ENCODE data around the gene PTPRN2. TPM values are rescaled to one million over a fixed set of nuclear protein-coding genes. Genes with fewer than 3 reads are reported as not detected.

Gene PTPRN2
- total and polyA plus RNA-seq, 2 donors (not counting 3 experiments of a cell fraction or from before 2014, with no cell fraction given): 0.62 to 0.88 TPM

DNA sequence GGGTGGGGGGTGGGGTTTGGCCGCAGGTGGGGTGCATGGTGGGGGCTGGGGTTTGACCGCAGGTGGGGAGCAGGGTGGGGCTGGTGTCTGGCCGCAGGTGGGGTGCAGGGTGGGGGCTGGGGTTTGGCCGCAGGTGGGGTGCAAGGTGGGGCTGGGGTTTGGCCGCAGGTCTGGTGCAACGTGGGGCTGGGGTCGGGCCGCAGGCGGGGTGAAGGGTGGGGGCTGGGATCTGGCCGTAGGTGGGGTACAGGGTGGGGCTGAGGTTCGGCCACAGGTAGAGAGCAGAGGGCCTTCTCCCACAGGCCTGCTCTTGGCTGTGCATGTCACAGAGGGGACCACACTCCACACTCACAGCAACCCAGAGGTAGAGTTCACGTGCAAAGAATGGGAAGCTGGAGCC is 586.6 kb downstream of the PTPRN2 start:
- TF ChIP-seq, protein P1, sequence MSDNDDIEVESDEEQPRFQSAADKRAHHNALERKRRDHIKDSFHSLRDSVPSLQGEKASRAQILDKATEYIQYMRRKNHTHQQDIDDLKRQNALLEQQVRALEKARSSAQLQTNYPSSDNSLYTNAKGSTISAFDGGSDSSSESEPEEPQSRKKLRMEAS (IDR thresholded peaks at IDR 0.05; ENCODE audit: insufficient read depth, insufficient read length): no peak
- TF ChIP-seq EZH2 (IDR thresholded peaks at IDR 0.05; ENCODE audit: borderline replicate concordance, low read depth, low read length, severe bottlenecking): no peak
- no peak for TF ChIP-seq FOS (IDR thresholded peaks at IDR 0.05; ENCODE audit: borderline replicate concordance, insufficient read depth, low read length)
- TF ChIP-seq JUN (IDR thresholded peaks at IDR 0.05; ENCODE audit: borderline replicate concordance, insufficient read depth, insufficient read length, low read depth): no peak
- no peak for TF ChIP-seq POLR2AphosphoS5 (IDR thresholded peaks at IDR 0.05; ENCODE audit: insufficient read depth, low read depth, low read length)
- H4K20me1 ChIP-seq (replicated peaks; ENCODE audit: control insufficient read depth, extremely low read depth, insufficient read depth, low read length): no peaks in the 10 kb centered on the region
- CTCF ChIA-PET: no interaction called here
- no peaks in the 10 kb centered on the region for H3K4me1 ChIP-seq (ENCODE audit: control insufficient read depth, extremely low read depth, insufficient read depth, low read length)
- no peak overlapping the region for H3K27ac ChIP-seq (ENCODE audit: insufficient read depth, low read depth, low read length)
- dilution Hi-C loops (cut with MboI; ENCODE audit: extremely low pct_ligation_motif_present, low sequenced_read_pairs): no loop called here
- no peak overlapping the region for H3K4me2 ChIP-seq (ENCODE audit: insufficient read depth, low read length)
- DNase-seq (ENCODE audit: low read depth, low spot score) (no peak), FAIRE-seq (no peak)
- intact Hi-C loops (cut with micrococcal nuclease): no loop called here
- POLR2A ChIA-PET: no interaction called here
- no peak overlapping the region for H2AFZ ChIP-seq (ENCODE audit: low read depth, low read length)
- peaks cover 5% of the 10 kb centered on the region for H3K9me3 ChIP-seq (replicated peaks; ENCODE audit: control insufficient read depth, insufficient read depth, low read length)
- no peaks in the 10 kb centered on the region for H3K9me1 ChIP-seq (replicated peaks; ENCODE audit: control insufficient read depth, extremely low read depth, insufficient read depth, low read length)
- H3K27me3 ChIP-seq (ENCODE audit: control insufficient read depth in 2 of 2, insufficient read depth in 2 of 2, low read length in 2 of 2): no peaks in the 10 kb centered on the region
- H3K4me3 ChIP-seq (replicated peaks in 1 of 3; ENCODE audit: insufficient read depth in 1 of 3, low read depth in 1 of 3, low read length in 3 of 3): no peak overlapping the region
- BruUV-seq (replicated peaks): no TSS peak
- H3K79me2 ChIP-seq (ENCODE audit: control insufficient read depth, insufficient read depth, low read length): no peaks in the 10 kb centered on the region
- H3K36me3 ChIP-seq (ENCODE audit: control insufficient read depth in 2 of 2, extremely low read depth in 1 of 2, insufficient read depth in 2 of 2, low read length in 2 of 2): no peaks in the 10 kb centered on the region
- H3K9ac ChIP-seq (replicated peaks; ENCODE audit: extremely low read depth, insufficient read depth, low read length): no peak overlapping the region

DNA sequence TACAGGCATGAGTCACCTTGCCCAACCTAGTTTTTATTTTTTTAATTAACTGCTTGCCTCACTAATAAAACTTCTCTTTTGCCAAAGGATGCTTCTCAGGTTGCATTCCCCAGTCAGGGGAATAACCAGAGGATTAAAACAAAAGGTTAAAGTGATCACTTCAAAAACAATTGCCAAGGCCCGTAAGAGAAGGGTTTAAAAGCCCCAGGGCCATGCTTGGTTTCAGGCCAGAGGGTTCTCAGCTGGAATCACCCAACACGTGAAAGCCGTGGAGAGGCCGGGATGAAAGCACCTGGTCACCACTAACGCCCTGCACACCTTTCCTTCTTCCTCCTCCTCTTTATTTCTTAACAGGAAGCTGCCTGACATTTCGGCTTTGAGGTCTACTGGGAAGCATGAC is 587.5 kb downstream of the PTPRN2 start:
- ChIA-PET POLR2A (no interaction called here), CTCF (no interaction called here)
- H3K4me2 ChIP-seq (ENCODE audit: insufficient read depth, low read length): no peak overlapping the region
- H3K9ac ChIP-seq (replicated peaks; ENCODE audit: extremely low read depth, insufficient read depth, low read length): no peak overlapping the region
- intact Hi-C loops (cut with micrococcal nuclease): no loop called here
- peaks cover 5% of the 10 kb centered on the region for H3K9me3 ChIP-seq (replicated peaks; ENCODE audit: control insufficient read depth, insufficient read depth, low read length)
- dilution Hi-C loops (cut with MboI; ENCODE audit: extremely low pct_ligation_motif_present, low sequenced_read_pairs): no loop called here
- H3K79me2 ChIP-seq (ENCODE audit: control insufficient read depth, insufficient read depth, low read length): no peaks in the 10 kb centered on the region
- FAIRE-seq: no peak
- no peak for DNase-seq (ENCODE audit: low read depth, low spot score)
- TF ChIP-seq, protein P2, sequence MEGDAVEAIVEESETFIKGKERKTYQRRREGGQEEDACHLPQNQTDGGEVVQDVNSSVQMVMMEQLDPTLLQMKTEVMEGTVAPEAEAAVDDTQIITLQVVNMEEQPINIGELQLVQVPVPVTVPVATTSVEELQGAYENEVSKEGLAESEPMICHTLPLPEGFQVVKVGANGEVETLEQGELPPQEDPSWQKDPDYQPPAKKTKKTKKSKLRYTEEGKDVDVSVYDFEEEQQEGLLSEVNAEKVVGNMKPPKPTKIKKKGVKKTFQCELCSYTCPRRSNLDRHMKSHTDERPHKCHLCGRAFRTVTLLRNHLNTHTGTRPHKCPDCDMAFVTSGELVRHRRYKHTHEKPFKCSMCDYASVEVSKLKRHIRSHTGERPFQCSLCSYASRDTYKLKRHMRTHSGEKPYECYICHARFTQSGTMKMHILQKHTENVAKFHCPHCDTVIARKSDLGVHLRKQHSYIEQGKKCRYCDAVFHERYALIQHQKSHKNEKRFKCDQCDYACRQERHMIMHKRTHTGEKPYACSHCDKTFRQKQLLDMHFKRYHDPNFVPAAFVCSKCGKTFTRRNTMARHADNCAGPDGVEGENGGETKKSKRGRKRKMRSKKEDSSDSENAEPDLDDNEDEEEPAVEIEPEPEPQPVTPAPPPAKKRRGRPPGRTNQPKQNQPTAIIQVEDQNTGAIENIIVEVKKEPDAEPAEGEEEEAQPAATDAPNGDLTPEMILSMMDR (IDR thresholded peaks at IDR 0.05; ENCODE audit: extremely low read depth in 1 of 2, insufficient read depth in 1 of 2, low read depth in 1 of 2, low read length in 2 of 2): no peak
- TF ChIP-seq JUN (IDR thresholded peaks at IDR 0.05; ENCODE audit: borderline replicate concordance, insufficient read depth, insufficient read length, low read depth) (no peak), GATA2 (IDR thresholded peaks at IDR 0.05; ENCODE audit: insufficient read depth, insufficient read length, low read depth, low read length) (no peak), EZH2 (IDR thresholded peaks at IDR 0.05; ENCODE audit: borderline replicate concordance, low read depth, low read length, severe bottlenecking) (no peak), MYC (IDR thresholded peaks at IDR 0.05; ENCODE audit: low read depth, low read length) (no peak), FOS (IDR thresholded peaks at IDR 0.05; ENCODE audit: borderline replicate concordance, insufficient read depth, low read length) (no peak), POLR2AphosphoS5 (IDR thresholded peaks at IDR 0.05; ENCODE audit: insufficient read depth, low read depth, low read length) (no peak), POLR2A (IDR thresholded peaks at IDR 0.05; ENCODE audit: low read depth, low read length) (no peak)
- TF ChIP-seq, protein P1 (IDR thresholded peaks at IDR 0.05; ENCODE audit: insufficient read depth, insufficient read length): no peak
- no TSS peak for BruUV-seq (replicated peaks)
- no peak overlapping the region for H3K4me3 ChIP-seq (replicated peaks in 1 of 3; ENCODE audit: insufficient read depth in 1 of 3, low read depth in 1 of 3, low read length in 3 of 3)
- H3K4me1 ChIP-seq (ENCODE audit: control insufficient read depth, extremely low read depth, insufficient read depth, low read length): no peaks in the 10 kb centered on the region
- no peaks in the 10 kb centered on the region for H4K20me1 ChIP-seq (replicated peaks; ENCODE audit: control insufficient read depth, extremely low read depth, insufficient read depth, low read length)
- no peaks in the 10 kb centered on the region for H3K36me3 ChIP-seq (ENCODE audit: control insufficient read depth in 2 of 2, extremely low read depth in 1 of 2, insufficient read depth in 2 of 2, low read length in 2 of 2)
- no peak overlapping the region for H2AFZ ChIP-seq (ENCODE audit: low read depth, low read length)
- no peaks in the 10 kb centered on the region for H3K27me3 ChIP-seq (ENCODE audit: control insufficient read depth in 2 of 2, insufficient read depth in 2 of 2, low read length in 2 of 2)
- no peak overlapping the region for H3K27ac ChIP-seq (ENCODE audit: insufficient read depth, low read depth, low read length)
- no peaks in the 10 kb centered on the region for H3K9me1 ChIP-seq (replicated peaks; ENCODE audit: control insufficient read depth, extremely low read depth, insufficient read depth, low read length)

All from endothelial cell of umbilical vein (primary cell).